Measurements from ENCODE around the gene CYB5B. TPM values are rescaled to one million over a fixed set of nuclear protein-coding genes. Genes with fewer than 3 reads are reported as not detected.
A peak's percentile ranks its signal among the peaks of the same experiment; 100 is the strongest.

Gene CYB5B
- total and polyA plus RNA-seq, 2 experiments from 2014 or later: 60.5 to 116 TPM

DNA sequence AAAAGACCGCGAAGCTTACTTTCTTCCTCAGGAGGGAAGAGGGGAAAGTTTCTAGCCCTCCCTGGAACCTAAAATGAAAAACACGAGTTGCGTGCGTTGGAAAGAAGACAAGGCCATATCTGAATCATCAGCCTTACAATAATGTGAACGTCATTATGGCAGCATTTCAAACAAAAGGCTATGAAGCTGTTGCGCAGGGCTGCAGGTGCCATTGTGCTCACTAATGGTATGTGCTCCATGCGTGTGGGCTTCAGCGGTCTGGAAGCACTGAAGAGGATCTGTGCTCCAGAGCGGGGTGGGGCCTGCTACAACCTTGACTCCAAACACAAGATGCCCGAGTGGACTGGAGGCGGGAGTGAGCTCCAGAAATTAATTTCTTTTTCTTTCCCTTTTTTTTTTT, 12.1 kb upstream of the CYB5B start:
- H3K79me2 ChIP-seq: no peaks in the 10 kb centered on the region

DNA sequence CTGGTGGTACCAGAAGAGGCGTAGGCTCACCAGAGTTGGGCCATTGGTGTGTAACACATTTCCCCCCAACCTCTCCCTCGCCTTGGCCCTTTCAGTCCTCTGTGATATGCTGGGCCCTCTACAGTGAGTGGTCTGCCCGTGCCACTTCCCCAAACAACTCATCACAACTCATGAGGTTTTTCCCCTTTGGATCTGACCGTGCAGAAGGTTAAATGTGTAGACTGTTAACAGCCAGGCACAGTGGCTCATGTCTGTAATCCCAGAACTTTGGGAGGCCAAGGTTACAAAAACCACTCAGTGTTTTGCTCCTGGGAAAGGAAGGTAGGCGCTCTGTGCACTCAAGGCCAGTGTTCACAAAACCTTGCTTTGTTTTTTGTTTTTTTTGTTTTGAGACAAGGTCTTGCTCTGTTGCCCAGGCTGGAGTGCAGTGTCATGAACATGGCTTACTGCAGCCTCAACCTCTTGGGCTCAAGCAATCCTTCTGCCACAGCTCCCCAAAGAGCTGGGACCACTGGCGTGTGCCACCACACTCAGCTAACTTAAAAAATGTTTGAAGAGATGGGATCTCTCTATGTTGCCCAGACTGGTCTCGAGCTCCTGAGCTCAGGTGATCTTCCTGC, 11.3 kb upstream of the CYB5B start:
- H3K27ac ChIP-seq: no peak overlapping the region
- H4K20me1 ChIP-seq (ENCODE audit: insufficient read depth, poor library complexity, severe bottlenecking): no peaks in the 10 kb centered on the region
- H2AFZ ChIP-seq: no peak overlapping the region
- H3K36me3 ChIP-seq (replicated peaks; ENCODE audit: insufficient read depth, low read depth): no peaks in the 10 kb centered on the region
- no peak overlapping the region for H3K4me3 ChIP-seq
- TF ChIP-seq EZH2 (IDR thresholded peaks at IDR 0.05; ENCODE audit: borderline replicate concordance): no peak
- TF ChIP-seq, protein P1, sequence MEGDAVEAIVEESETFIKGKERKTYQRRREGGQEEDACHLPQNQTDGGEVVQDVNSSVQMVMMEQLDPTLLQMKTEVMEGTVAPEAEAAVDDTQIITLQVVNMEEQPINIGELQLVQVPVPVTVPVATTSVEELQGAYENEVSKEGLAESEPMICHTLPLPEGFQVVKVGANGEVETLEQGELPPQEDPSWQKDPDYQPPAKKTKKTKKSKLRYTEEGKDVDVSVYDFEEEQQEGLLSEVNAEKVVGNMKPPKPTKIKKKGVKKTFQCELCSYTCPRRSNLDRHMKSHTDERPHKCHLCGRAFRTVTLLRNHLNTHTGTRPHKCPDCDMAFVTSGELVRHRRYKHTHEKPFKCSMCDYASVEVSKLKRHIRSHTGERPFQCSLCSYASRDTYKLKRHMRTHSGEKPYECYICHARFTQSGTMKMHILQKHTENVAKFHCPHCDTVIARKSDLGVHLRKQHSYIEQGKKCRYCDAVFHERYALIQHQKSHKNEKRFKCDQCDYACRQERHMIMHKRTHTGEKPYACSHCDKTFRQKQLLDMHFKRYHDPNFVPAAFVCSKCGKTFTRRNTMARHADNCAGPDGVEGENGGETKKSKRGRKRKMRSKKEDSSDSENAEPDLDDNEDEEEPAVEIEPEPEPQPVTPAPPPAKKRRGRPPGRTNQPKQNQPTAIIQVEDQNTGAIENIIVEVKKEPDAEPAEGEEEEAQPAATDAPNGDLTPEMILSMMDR (IDR thresholded peaks at IDR 0.05; ENCODE audit: poor library complexity): no peak
- TF ChIP-seq EZH2phosphoT487 (IDR thresholded peaks at IDR 0.05; ENCODE audit: low read depth, severe bottlenecking, unreplicated experiment): no peak
- H3K4me1 ChIP-seq (ENCODE audit: insufficient read depth): peaks cover 8% of the 10 kb centered on the region
- WGBS (ENCODE audit: low lambda C conversion rate, missing lambda C conversion rate): 90% methylated on average over 7 of the region's 7 CpGs
- no peak for DNase-seq (ENCODE audit: low spot score)
- H3K9me2 ChIP-seq (replicated peaks; ENCODE audit: insufficient read depth): no peaks in the 10 kb centered on the region
- no peak overlapping the region for H3K4me2 ChIP-seq
- no peaks in the 10 kb centered on the region for H3K27me3 ChIP-seq
- no peaks in the 10 kb centered on the region for H3K79me2 ChIP-seq
- H3K9me3 ChIP-seq (ENCODE audit: low read depth): no peaks in the 10 kb centered on the region

More for the DNA sequence above, 12.1 kb upstream of the CYB5B start:
- TF ChIP-seq EZH2 (IDR thresholded peaks at IDR 0.05; ENCODE audit: borderline replicate concordance) (no peak), EZH2phosphoT487 (IDR thresholded peaks at IDR 0.05; ENCODE audit: low read depth, severe bottlenecking, unreplicated experiment) (no peak)
- TF ChIP-seq, protein P1 (IDR thresholded peaks at IDR 0.05; ENCODE audit: poor library complexity): no peak
- H3K4me2 ChIP-seq: no peak overlapping the region
- H3K4me3 ChIP-seq: no peak overlapping the region
- no peak for DNase-seq (ENCODE audit: low spot score)
- H3K36me3 ChIP-seq (replicated peaks; ENCODE audit: insufficient read depth, low read depth): no peaks in the 10 kb centered on the region
- H3K4me1 ChIP-seq (ENCODE audit: insufficient read depth): peaks cover 4% of the 10 kb centered on the region
- no peaks in the 10 kb centered on the region for H4K20me1 ChIP-seq (ENCODE audit: insufficient read depth, poor library complexity, severe bottlenecking)
- no peaks in the 10 kb centered on the region for H3K9me3 ChIP-seq (ENCODE audit: low read depth)
- WGBS (ENCODE audit: low lambda C conversion rate, missing lambda C conversion rate): 97% methylated on average over 12 of the region's 12 CpGs
- H3K27ac ChIP-seq: no peak overlapping the region
- no peak overlapping the region for H2AFZ ChIP-seq
- H3K9me2 ChIP-seq (replicated peaks; ENCODE audit: insufficient read depth): no peaks in the 10 kb centered on the region
- H3K27me3 ChIP-seq: no peaks in the 10 kb centered on the region

GRCh38 chr16:69417520-69418199, 6.8 kb upstream of the CYB5B start:
- Histone ChIP-seq H3K27me3 (no peaks in the 10 kb centered on the region), H3K79me2 (no peaks in the 10 kb centered on the region), H4K20me1 (ENCODE audit: insufficient read depth, poor library complexity, severe bottlenecking) (no peaks in the 10 kb centered on the region), H3K9me2 (replicated peaks; ENCODE audit: insufficient read depth) (no peaks in the 10 kb centered on the region), H3K9me3 (ENCODE audit: low read depth) (no peaks in the 10 kb centered on the region), H2AFZ (no peak overlapping the region), H3K4me2 (peak overlapping the region; percentile 60), H3K4me1 (ENCODE audit: insufficient read depth) (peaks cover 8% of the 10 kb centered on the region), H3K27ac (peak overlapping the region; percentile 45), H3K4me3 (no peak overlapping the region), H3K36me3 (replicated peaks; ENCODE audit: insufficient read depth, low read depth) (no peaks in the 10 kb centered on the region)
- DNase-seq (ENCODE audit: low spot score): peak; percentile 35
- no peak for TF ChIP-seq EZH2phosphoT487 (IDR thresholded peaks at IDR 0.05; ENCODE audit: low read depth, severe bottlenecking, unreplicated experiment)
- TF ChIP-seq, protein P1 (IDR thresholded peaks at IDR 0.05; ENCODE audit: poor library complexity): no peak
- TF ChIP-seq EZH2 (IDR thresholded peaks at IDR 0.05; ENCODE audit: borderline replicate concordance): no peak
- 40% methylated on average over 7 of the region's 7 CpGs for WGBS (ENCODE audit: low lambda C conversion rate, missing lambda C conversion rate)
